GM20000 (cell line): ENCODE data around the gene DPM2.

ENCODE experiments used
- DNase-seq: peaks from one replicate; pipeline ENCODE4 v3.0.0; 2012; ENCODE audit warnings: low spot score
- CTCF ChIP-seq: IDR thresholded peaks from 2 replicates; pipeline ENCODE4 v1.5.1; 2012; ENCODE audit warnings: mild to moderate bottlenecking, control low read depth; ENCODE audit errors: extremely low read depth, missing control alignments

DPM2 gene

GRCh38 chr9:127915801-127916719, 21.6 kb downstream of the DPM2 start:
- TF ChIP-seq CTCF: no peak
- no peak for DNase-seq

- TF ChIP-seq CTCF: no peak
- no peak for DNase-seq
Measured at GRCh38 chr9:127915325-127915752, 22.3 kb downstream of the DPM2 start.

GRCh38 chr9:127913682-127914081, 24.0 kb downstream of the DPM2 start:
- no peak for TF ChIP-seq CTCF
- no peak for DNase-seq

- no peak for TF ChIP-seq CTCF
- DNase-seq: no peak
Measured at GRCh38 chr9:127912882-127913281, 24.8 kb downstream of the DPM2 start.

- no peak for DNase-seq
- TF ChIP-seq CTCF: no peak
Measured at GRCh38 chr9:127912296-127912695, 25.4 kb downstream of the DPM2 start.

- no peak for TF ChIP-seq CTCF
- no peak for DNase-seq
Measured at GRCh38 chr9:127910613-127911205, 26.9 kb downstream of the DPM2 start.

- no peak for DNase-seq
- no peak for TF ChIP-seq CTCF
Measured at GRCh38 chr9:127909839-127910273, 27.8 kb downstream of the DPM2 start.
